MCF 10A (cell line): ENCODE measurements around the gene NUCB2. TPM values are rescaled to one million over a fixed set of nuclear protein-coding genes. Genes with fewer than 3 reads are reported as not detected.

Experiments
- BruUV-seq: library from RNA; stranded (reverse); fragments of 400-500 nt; replicated peaks from 2 replicates; lab custom pipeline; 2021; lab: Mats Ljungman, UMichigan
- CTCF ChIA-PET: fragments of 300-600 bp; sonication (Branson Sonifier 250); formaldehyde crosslinking; extraction: SDS; loops from one replicate; lab custom pipeline; 2021; ENCODE audit warnings: antibody characterized with exemption, inconsistent platforms; lab: Yijun Ruan, JAX
- POLR2A ChIA-PET: fragments of 300-600, 350-650 bp; sonication (Branson Sonifier 250); formaldehyde crosslinking; extraction: SDS; loops from one replicate; lab custom pipeline; 2020; ENCODE audit warnings: antibody characterized with exemption, inconsistent platforms; lab: Yijun Ruan, JAX
- DNase-seq: peaks from one replicate; pipeline ENCODE4 v3.0.0-alpha.2; 2018; ENCODE audit not compliant: unreplicated experiment
- H3K27ac Mint-ChIP-seq: one replicate; pipeline ENCODE4 v1.8.0; 2022; ENCODE audit warnings: mild to moderate bottlenecking, low read depth, mixed read lengths; ENCODE audit not compliant: unreplicated experiment
- H3K27me3 Mint-ChIP-seq: one replicate; pipeline ENCODE4 v1.8.0; 2022; ENCODE audit warnings: mixed read lengths; ENCODE audit not compliant: insufficient read depth, unreplicated experiment
- H3K36me3 Mint-ChIP-seq: one replicate; pipeline ENCODE4 v1.8.0; 2022; ENCODE audit warnings: mild to moderate bottlenecking, moderate library complexity, mixed read lengths; ENCODE audit not compliant: insufficient read depth, unreplicated experiment
- H3K4me1 Mint-ChIP-seq: one replicate; pipeline ENCODE4 v1.8.0; 2022; ENCODE audit warnings: mixed read lengths; ENCODE audit not compliant: insufficient read depth, unreplicated experiment
- H3K4me3 Mint-ChIP-seq: one replicate; pipeline ENCODE4 v1.8.0; 2022; ENCODE audit warnings: mild to moderate bottlenecking, moderate library complexity, mixed read lengths; ENCODE audit not compliant: unreplicated experiment
- H3K9me3 Mint-ChIP-seq: one replicate; pipeline ENCODE4 v1.8.0; 2022; ENCODE audit warnings: mixed read lengths; ENCODE audit not compliant: unreplicated experiment
- CTCF ChIP-seq: fragments of 200-600 bp; IDR thresholded peaks from one replicate; pipeline ENCODE4 v1.8.0; 2022; ENCODE audit warnings: antibody characterized with exemption, mild to moderate bottlenecking; ENCODE audit not compliant: unreplicated experiment
- intact Hi-C: fragments of 100-400 bp; cut with micrococcal nuclease; formaldehyde crosslinking; loops from 2 replicates; pipeline ENCODE4 v1.14.1; 2022
- total RNA-seq: library from RNA; stranded (reverse); gene quantifications from 2 replicates; pipeline ENCODE4 v1.2.3, GENCODE V29; 2022

Gene NUCB2
- total RNA-seq, 1 experiment from 2014 or later: 89.4 TPM

GRCh38 chr11:17277024-17277584 lies 565 bp downstream of the NUCB2 start:
- Mint-ChIP-seq H3K9me3 (no peaks in the 10 kb centered on the region), H3K4me1 (peaks cover 9% of the 10 kb centered on the region), H3K27me3 (no peaks in the 10 kb centered on the region), H3K4me3 (peak overlapping the region; percentile 98), H3K36me3 (peaks cover 11% of the 10 kb centered on the region), H3K27ac (peak overlapping the region; percentile 77)
- intact Hi-C loops: loop anchor here (2.0 to 5.0 kb wide), 2 partner anchors 46 to 75 kb away; partner anchors contain the start of gene NCR3LG1
- TF ChIP-seq CTCF: no peak
- DNase-seq: peak; percentile 40
- no TSS peak for BruUV-seq
- CTCF ChIA-PET: interaction anchor here (2.3 kb wide), 1 partner anchor 47 kb away, joined by 10 read pairs; no protein-coding TSS in a partner anchor
- POLR2A ChIA-PET: interaction anchor here (0.6 to 2.8 kb wide), 12 partner anchors 13 to 240 kb away, joined by 3 to 20 read pairs (median 4); partner anchors contain the start of genes PIK3C2A and RPS13

- Mint-ChIP-seq H3K9me3 (no peaks in the 10 kb centered on the region), H3K27ac (no peak overlapping the region), H3K4me1 (peaks cover 9% of the 10 kb centered on the region), H3K4me3 (no peak overlapping the region), H3K36me3 (peaks cover 20% of the 10 kb centered on the region), H3K27me3 (no peaks in the 10 kb centered on the region)
- intact Hi-C loops: no loop called here
- CTCF ChIA-PET: interaction anchor here (0.6 to 1.0 kb wide), 3 partner anchors 11 to 222 kb away, joined by 3 read pairs; no protein-coding TSS in a partner anchor
- no peak for DNase-seq
- POLR2A ChIA-PET: interaction anchor here (0.5 to 1.5 kb wide), 4 partner anchors 9 to 80 kb away, joined by 3 to 6 read pairs (median 4); no protein-coding TSS in a partner anchor
- BruUV-seq: no TSS peak
- TF ChIP-seq CTCF: no peak
These were observed 4.1 kb downstream of the NUCB2 start for GRCh38 chr11:17280494-17281127.

- DNase-seq: no peak
- Mint-ChIP-seq H3K4me1 (no peaks in the 10 kb centered on the region), H3K27me3 (no peaks in the 10 kb centered on the region), H3K9me3 (no peaks in the 10 kb centered on the region), H3K4me3 (no peak overlapping the region), H3K36me3 (peaks cover 29% of the 10 kb centered on the region), H3K27ac (no peak overlapping the region)
- ChIA-PET CTCF (no interaction called here), POLR2A (no interaction called here)
- BruUV-seq: no TSS peak
- no peak for TF ChIP-seq CTCF
- intact Hi-C loops: no loop called here
These were observed 9.8 kb downstream of the NUCB2 start for GRCh38 chr11:17286332-17286731.

GRCh38 chr11:17287058-17287457 lies 10.5 kb downstream of the NUCB2 start:
- Mint-ChIP-seq H3K27me3 (no peaks in the 10 kb centered on the region), H3K4me3 (no peak overlapping the region), H3K4me1 (no peaks in the 10 kb centered on the region), H3K9me3 (no peaks in the 10 kb centered on the region), H3K36me3 (peaks cover 29% of the 10 kb centered on the region), H3K27ac (no peak overlapping the region)
- CTCF ChIA-PET: interaction anchor here (0.6 kb wide), 1 partner anchor 9 kb away, joined by 3 read pairs; no protein-coding TSS in a partner anchor
- no TSS peak for BruUV-seq
- intact Hi-C loops: no loop called here
- TF ChIP-seq CTCF: no peak
- no peak for DNase-seq
- POLR2A ChIA-PET: interaction anchor here (0.7 kb wide), 1 partner anchor 1933 kb away, joined by 5 read pairs; no protein-coding TSS in a partner anchor
